GM19324 (cell line): ENCODE data around the gene CAPN12.

Experiments used
- ATAC-seq: cut with Tn5 transposase; IDR thresholded peaks from one replicate; pipeline ENCODE4 v1.9.1; 2021; ENCODE audit warnings: mild to moderate bottlenecking, moderate library complexity; ENCODE audit not compliant: unreplicated experiment, low FRiP score

Gene CAPN12

DNA sequence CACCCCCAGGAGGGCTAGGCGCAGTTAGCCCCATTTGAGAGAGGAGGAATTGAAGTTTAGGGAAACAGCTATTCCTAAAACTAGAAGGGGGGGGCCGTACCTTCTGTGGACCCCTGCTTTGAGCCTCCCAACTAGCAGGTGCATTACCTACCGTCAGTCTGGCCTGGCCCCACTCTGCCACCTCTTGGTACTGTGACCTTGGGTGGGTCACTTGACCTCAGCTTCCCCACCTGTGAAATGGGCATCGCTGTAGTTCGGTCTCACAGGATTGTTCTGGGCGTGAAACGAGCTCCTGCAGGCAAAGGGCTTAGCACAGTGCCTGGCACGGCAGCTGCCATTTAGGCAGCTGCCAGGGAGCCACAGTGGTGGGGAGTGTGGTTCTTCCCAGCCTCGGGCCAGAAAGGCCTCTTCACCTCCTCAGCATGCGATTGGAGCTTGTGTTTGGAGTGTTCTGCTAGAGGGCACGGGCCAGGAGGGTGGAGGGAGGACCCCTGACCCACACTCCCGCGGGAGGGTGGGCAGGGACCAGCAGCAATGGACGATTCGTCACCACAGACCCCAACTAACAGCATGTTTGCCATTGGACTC lies 32.0 kb downstream of the CAPN12 start:
- ATAC-seq, result no peak

DNA sequence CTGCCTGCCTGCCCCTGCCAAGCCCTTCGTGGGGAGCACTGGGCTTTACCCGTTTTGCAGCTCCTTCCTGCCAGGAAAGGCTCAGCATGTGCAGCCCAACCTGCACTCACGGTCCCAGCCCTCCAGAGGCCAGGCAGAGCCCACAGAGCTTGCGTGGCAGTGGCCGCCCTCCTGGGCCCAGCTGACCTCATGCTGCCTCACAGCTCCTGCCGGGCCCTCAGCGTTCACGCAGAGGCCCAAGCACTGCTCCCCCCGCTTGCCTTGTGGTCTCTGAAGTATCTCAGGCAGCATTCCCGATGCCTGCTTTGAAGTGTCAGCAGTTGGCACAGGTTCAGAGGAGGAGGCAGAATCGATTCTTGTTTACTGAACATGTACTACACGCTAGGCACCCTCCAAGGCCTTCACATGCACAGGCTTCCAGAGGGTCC lies 32.5 kb downstream of the CAPN12 start:
- no peak for ATAC-seq

DNA sequence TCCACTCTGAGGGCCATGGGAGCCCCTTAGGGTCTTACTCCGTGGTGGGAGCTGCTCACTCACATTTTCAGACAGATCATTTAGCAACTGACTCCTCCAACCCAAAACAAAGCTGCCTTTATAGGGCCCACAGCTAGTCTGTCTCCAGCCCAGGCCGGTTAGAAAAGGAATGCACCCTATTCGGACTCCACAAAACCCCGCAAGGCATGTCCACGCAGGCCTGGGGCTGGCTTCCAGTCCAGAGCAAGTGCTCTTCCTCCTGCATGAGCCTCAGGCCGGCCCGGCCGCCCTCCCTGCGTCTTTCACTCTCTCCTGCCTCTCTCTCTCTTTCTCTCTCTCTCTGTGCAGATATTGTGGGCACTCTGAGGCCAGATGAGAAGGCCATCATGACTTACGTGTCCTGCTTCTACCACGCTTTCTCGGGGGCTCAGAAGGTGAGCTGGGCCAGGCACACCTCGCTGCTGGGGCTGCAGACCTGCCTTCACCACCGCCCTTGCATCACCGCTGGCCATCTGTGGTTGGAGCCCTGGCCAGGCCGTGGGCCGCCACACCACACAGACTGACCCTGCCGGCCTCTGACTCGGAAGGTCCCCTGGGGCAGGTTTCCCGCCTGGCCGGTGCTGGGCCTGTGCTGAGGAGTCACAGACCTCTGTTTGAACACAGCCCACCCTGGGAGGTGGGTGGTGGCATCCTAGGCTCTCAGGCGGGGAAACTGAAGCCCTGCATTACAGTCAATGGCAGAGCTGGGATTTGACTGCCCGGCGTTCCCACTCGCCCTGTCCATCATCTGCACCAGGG lies 33.1 kb downstream of the CAPN12 start:
- ATAC-seq, result no peak

DNA sequence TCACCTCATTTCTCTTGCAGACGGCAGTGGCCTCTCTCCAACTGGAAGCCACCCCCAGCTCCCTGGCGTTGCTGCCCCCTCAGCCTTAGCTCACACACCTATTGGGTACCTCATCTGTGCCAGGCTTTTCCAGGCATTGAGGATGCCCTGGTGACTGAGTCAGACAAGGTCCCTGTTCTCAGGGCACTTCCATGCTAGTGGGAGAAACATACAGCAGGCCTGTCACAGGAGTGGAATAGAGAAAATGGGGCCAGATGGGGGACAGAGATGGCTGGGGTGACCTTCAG lies 33.9 kb downstream of the CAPN12 start:
- ATAC-seq, result no peak

DNA sequence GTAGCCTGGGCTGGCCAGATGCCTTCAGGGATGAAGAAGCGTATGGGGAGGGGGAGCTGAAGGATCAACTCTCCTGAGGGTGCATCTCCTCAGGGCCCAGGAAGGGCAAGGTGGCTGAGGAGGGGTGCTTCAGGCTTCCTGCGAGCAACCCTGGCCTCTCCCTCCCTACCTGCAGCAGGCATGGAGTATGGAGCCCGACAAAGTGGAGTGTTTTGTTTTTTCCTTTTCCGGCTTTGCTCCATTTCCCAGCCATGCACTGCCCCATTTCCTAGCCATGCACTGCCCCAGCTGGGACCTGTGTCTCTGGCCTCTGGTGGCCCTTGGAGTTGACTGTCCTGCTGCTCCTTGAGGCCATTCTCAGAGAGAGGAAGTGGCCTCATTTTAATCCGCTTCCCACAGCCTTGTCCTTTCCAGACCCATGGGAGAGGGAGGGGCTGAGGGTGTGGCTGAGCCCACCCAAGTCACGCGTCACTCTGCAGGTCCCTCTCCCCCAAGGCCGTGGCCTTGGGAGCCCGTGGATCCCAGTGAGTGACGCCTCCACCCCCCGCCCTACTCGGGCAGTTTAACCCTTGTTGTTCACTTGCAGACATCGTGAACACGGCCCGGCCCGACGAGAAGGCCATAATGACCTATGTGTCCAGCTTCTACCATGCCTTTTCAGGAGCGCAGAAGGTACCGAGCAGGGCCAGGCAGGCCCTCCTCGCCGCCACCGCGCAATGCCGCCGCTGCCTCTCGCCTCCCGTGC lies 34.4 kb downstream of the CAPN12 start:
- no peak for ATAC-seq

DNA sequence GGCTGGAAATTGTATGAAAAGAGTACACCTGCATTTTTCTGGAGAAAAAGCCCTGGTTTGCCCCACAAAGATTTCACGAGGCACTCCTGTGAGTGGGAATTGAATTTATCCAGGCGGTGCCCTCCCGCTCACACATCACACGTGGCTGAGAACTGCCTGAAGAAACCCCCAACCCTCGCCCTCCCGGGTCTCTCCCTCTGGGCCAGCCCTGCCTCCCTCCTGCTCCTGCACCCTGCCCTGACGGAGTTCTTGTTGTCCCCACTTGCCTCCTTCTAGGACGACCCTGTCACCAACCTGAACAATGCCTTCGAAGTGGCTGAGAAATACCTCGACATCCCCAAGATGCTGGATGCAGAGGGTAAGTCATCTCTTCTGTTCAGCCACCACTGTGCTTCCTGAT lies 35.2 kb downstream of the CAPN12 start:
- no peak for ATAC-seq

DNA sequence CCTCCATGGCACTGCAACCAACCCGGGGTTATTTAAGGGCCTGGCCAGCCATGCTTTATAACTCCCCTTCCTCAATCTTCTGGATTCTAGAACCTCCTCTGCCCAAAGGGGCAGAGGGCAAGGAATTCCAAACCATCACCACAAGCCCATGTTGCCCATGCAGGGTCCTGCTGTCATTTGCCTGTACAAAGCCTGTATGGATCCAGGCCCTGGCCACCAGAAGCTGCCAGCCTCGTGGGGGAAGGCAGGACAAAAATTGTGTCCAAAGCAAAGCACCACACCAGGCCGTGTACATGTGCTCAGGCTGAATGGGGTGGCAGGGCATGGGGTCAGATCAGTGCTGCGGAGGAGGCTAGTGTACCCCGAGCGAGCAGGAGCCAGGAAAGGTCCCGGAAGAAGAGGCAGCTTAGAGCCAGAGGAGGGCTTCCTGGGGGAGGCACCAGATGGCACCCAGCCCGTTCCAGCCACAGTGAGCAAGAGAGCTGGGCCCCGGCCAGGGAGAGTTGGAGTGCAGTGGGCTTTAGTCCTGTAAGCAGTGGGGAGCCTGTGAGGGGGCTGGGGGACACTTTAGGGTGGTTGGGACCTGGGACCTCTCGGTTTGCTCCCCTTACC lies 35.8 kb downstream of the CAPN12 start:
- ATAC-seq, result no peak

DNA sequence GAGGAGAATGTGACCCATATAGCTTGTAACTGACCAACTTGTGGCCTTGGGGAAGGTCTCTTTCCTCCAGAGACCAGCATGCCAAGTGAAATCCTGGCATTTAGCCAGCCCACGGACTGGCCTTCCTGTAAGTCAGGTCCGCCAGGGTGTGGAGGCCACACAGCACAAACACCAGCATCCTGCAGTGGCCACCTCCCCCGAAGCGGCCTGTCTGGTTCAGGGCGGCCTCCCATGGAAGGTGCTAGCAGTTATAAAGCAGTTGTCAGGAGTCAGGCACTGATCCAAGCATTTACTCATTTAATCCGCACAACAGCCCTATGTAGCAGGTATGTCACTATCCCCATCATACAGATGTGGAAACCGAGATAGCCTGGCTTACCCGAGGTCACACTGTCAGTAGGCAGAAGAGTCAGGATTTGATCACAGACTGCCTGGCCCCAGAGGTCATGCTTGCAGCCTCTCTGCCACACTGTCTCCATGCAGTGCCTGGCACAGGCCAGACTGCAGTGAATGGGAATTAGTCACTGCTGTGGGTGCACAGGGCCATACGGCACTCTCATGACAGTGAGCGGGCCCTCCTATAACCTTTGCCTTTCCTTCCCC lies 36.7 kb downstream of the CAPN12 start:
- ATAC-seq, result no peak

DNA sequence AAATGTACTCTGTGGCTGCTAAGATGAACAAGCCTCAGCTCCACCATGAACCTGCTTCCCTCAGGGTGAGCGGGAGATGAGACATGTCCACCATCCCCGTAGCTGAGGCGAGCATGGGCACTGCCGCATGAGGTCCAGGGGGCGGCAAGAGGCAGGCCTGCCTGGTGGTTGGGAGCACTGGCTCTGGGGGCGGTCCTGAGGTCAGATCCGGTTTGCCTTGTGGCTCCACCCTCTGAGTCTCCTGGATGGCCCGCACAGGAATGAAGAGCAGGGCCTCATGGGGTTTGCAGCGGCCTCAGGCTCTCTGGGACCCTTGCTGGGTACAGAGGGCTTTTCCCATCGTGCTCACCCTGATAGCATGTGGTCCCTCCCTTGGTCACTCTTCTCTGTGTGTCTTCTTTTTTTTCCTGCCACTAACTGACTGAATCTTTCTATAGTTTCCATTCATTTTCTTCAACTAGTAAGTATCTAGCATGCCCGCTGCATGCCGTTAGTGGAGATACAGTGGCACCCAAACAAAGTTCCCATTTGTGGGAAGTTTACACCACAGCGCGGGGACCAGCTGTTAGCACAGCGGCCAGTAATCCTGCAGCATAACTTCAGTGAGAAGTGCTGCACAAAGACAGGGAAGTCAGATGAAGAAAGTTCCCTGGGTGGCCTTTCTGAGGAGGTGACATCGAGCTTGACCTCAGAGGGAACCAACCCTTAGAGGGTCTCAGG lies 37.3 kb downstream of the CAPN12 start:
- ATAC-seq, result no peak

DNA sequence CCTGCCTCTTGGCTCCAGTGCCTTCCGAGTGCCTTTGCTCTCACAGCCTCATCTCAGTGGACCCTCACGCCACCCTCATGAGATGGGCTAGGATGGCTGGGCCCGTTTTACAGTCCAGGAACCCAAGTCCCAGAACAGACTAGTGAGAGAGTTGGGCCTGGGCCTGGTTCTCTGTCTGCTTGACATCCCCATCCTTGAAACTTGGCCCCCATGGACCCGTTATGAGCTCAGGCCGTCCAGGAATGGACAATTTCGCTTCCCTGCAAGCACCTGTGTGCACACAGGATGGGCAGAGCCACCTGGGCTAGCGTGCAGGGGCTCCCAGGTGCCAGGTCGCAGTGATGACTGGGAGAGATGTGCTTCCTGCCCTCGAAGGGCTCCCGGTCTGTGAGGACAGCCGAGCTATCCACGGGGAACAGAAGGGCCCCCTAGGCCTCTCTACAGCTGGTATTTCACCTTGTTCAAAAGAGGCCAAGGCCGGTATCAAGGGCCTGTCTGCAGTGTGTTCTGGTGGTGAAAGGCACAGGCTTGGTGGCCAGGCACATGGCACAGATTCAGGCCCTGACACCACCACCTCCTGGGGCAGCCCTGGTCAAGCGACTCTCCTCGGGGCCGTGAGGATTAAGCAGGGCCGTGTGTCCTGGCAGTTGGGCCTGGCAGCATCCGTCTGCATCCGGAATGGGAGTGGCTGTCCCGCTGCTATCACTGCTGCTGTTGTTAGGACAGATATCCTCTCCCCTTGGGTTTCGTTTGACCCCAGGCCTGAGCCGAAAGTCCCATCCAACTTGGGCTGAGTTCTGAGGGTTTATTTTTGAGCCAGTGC lies 38.9 kb downstream of the CAPN12 start:
- ATAC-seq, result no peak

DNA sequence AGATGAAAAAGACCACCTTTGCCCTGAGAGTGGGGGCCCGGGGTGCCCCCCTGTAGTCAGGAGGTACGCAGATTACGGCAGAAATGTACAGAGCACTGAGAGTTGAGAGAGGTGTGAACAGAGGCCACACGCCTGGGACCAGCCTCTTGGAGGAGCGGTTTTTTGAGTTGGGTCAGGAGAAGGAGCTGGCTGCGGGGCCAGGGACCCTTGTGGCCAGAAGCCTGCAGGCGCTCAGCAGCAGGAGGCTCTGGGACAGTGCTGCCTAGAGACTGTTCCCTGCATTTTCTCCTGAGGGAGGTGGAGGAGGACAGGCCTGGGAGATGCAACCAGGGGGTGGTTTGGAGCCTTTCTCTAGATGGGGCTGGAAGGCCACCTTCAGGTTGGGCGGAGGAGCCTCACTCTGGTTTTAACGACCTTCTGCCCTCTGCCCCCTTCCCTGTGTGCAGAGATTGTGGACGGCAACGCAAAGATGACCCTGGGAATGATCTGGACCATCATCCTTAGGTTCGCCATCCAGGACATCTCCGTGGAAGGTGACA lies 39.7 kb downstream of the CAPN12 start:
- ATAC-seq, result no peak

DNA sequence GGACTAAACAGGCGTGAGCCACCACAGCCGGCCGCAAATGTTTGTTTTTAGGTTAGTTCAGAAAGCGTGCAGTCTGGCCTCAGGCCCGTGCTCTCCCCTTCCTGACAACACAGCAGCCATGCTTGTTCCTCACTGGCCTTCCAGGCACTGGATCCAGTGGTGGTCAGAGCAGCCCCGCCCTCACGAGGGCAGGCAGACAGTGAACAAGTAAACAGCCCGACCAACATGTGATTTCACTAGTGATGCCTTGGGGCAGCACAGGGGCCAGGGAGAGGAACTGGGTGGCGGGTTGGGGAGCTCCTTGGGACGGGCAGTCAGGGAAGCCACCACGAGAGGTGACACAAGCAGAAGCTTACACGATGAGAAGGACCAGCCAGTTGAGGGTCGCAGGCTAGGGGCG lies 40.8 kb downstream of the CAPN12 start:
- no peak for ATAC-seq

DNA sequence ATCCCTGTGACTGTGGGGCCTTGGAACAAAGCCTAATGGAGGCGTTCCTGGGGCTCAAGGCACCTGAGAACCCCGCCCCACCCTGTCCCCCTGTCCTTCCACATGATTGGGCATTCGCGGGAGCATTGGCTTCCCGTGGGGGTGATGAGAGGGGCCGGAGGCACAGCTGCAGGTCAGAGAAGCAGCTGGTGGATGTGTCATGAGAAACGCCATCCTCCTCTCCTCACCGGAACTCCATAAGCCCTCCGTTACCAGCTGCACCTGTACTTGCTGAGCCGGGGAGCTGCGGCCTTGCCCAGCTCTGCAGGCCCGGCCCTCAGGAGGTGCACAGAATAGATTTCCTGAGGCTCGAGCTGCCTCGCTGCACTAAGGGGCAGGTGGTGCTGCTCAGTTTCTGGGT lies 42.0 kb downstream of the CAPN12 start:
- no peak for ATAC-seq

DNA sequence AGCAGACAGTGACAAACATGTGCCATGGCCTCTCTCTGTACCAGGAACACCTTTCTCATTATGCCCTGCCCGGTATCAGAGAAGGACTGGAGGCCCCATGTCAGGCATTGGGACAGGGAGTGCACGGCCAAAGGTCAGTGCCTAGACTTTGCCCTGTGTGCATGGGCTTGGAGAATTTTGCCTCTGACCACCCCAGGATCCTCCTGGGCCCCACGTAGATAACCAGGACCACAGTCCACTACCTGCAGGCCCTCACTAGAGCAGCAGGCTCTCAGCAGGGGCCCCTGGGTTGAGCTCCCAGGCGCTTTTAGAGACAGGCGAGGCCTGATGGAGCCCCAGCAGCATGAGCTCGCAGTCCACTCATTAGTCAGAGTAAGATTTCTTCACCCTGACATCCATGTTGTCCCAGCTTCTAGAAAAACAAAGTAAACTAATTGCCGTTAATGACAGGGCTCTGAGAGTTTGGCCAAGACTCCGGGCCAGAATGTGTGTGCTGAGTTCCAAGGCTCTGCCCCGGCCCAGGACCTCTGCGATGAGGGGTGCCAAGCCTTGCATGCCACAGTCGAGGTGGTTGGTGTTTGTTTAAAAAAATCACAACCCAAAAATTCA lies 42.7 kb downstream of the CAPN12 start:
- ATAC-seq, result no peak

DNA sequence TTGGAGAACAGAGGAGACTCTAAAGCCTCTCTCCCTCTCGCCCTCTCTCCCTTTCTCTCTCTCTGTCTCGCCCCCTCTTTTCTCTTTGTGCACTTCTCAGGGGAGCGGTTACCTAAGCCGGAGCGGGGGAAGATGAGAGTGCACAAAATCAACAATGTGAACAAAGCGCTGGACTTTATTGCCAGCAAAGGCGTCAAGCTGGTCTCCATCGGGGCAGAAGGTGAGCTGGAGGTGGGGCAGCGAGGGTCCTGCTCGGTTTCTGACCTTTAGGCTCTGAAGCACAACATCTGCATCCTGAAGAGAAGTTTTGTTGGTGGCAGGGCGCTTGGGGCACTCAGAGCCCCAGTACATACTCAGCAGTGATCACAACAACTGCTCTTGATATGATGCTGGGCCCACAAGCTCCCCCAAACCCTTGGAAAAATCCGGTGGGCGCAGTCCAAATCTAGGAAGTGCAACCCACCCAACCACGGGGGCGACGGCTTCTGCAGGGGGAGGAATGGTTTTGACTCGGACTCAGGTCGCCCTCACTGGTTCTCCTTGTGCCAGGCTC lies 43.3 kb downstream of the CAPN12 start:
- no peak for ATAC-seq

DNA sequence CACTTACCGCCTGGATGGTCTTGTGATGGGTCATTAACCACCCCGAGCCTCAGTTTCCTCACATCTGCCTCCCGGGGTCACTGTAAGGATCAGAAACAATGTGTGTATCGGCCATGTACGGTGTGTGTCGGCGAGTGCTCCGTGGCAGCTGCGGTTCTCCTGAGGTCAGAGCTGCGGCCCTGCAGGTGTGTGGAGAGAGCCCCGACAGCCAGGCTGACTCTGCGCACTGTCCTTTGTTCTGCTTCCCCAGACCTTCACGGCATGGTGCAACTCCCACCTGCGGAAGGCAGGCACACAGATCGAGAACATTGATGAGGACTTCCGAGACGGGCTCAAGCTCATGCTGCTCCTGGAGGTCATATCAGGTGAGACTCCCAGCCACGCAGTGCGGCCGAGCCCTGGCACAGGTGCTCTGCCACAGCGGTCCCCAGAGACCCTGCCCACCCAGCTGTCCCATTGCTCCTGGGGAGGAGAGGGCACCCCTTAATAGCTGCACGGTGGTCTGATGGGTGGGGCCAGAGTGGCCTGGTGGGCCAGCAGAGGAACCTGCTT lies 43.8 kb downstream of the CAPN12 start:
- ATAC-seq, result no peak

DNA sequence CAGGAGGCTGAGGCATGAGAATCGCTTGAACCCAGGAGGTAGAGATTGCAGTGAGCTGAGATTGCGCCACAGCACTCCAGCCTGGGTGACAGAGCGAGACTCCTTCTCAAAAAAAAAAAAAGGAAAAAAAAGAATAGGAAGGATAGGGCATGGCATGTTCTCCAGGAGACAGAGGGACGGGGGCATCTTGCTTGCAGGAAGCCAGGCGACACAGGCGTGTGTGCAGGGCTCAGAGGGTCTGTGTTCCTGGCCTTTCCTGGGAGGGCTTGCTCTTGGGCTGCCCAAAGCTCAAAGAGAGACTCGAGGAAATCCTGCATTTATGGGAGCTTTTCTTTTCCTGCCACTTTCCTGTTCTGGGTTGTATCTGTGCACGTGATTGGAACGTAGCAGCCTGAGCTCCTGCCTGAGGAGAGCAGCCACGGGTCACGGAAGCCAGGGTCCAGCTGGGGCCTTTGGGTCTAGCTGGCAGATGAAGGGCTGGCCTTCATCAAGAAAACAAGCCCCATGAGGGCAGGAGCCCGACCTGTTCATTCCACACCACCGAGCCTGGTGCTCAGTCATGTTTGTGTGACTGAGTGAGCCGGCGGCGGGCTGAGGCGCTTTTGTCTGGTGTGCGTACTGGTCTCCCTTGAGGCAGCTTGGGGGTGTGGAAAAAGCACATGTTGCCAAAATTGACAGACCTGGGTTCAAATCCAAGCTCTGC lies 44.5 kb downstream of the CAPN12 start:
- no peak for ATAC-seq

DNA sequence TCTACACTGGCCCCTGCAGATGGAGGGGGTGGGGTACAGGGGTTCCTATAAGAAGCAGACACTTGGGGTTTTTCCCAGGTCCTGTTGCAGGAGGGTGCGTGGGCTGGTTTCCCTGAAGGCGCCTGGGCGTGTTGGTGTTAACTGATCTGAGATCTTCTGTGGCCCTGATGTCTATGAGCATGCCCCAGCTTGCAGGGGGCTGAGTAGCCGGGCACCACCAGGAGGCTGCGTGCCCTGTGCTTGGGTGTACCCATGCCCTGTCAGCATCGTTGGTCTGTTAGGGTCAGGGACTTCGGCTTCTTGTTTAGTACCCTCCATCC lies 45.3 kb downstream of the CAPN12 start:
- ATAC-seq, result no peak
